ENCODE data around the gene NPIPB2. TPM values are rescaled to one million over a fixed set of nuclear protein-coding genes. Genes with fewer than 3 reads are reported as not detected.

NPIPB2 gene
- total and polyA plus RNA-seq, 10 of the 15 experiments (the other 5 are each of a cell fraction or from before 2014, with no cell fraction given): 1.9 to 29.3 (median 10.8) TPM

- no peak for TF ChIP-seq NFYA (IDR thresholded peaks at IDR 0.05; ENCODE audit: borderline replicate concordance, low read depth, low read length)
- no peak for TF ChIP-seq CBX5 (IDR thresholded peaks at IDR 0.05; ENCODE audit: low read depth)
- no peak for TF ChIP-seq SMAD5 (IDR thresholded peaks at IDR 0.05; ENCODE audit: low read depth)
- no peak for TF ChIP-seq ZBED1 (IDR thresholded peaks at IDR 0.05; ENCODE audit: borderline replicate concordance)
- no peak for TF ChIP-seq BRCA1 (IDR thresholded peaks at IDR 0.05; ENCODE audit: low read depth, low read length)
These were observed 38.4 kb upstream of the NPIPB2 start (continued) for GRCh38 chr16:11980136-11980844.

- no peaks in the 10 kb centered on the region for H4K20me1 ChIP-seq (ENCODE audit: control insufficient read depth, insufficient read depth)
- ATAC-seq (peak; percentile 10), FAIRE-seq (no peak), DNase-seq (ENCODE audit: low read depth, low spot score) (no peak)
- peaks cover 71% of the 10 kb centered on the region for H3K79me2 ChIP-seq (ENCODE audit: control insufficient read depth, insufficient read depth, low read length)
- H3K27ac ChIP-seq (ENCODE audit: control insufficient read depth, insufficient read depth): peak overlapping the region; percentile 88
- ChIA-PET SMC1A (ENCODE audit: uncharacterized antibody, unreplicated experiment) (interaction anchor here (0.7 to 5.9 kb wide), 7 partner anchors 10 to 89 kb away, joined by 3 to 162 read pairs (median 9); partner anchors contain the start of gene TNFRSF17), CTCF (interaction anchor here (1.0 to 5.6 kb wide), 6 partner anchors 13 to 89 kb away, joined by 3 to 73 read pairs (median 7); partner anchors contain the start of gene TNFRSF17), RAD21 (ENCODE audit: unreplicated experiment) (interaction anchor here (1.5 to 5.9 kb wide), 8 partner anchors 8 to 80 kb away, joined by 4 to 162 read pairs (median 7); partner anchors contain the start of gene TNFRSF17), POLR2A (interaction anchor here (1.0 to 6.0 kb wide), 8 partner anchors 12 to 66 kb away, joined by 3 to 171 read pairs (median 6); partner anchors contain the start of genes GSPT1 and TNFRSF17)
- H2AFZ ChIP-seq (ENCODE audit: control insufficient read depth, low read depth, low read length): no peak overlapping the region
- H3K9me3 ChIP-seq (replicated peaks; ENCODE audit: control insufficient read depth, insufficient read depth, low read length): no peaks in the 10 kb centered on the region; the same call in 2 of the 3 replicates
- BruUV-seq (replicated peaks): no TSS peak
- H3K27me3 ChIP-seq (replicated peaks in 1 of 2; ENCODE audit: control insufficient read depth in 2 of 2, insufficient read depth in 2 of 2, low read length in 1 of 2): no peaks in the 10 kb centered on the region
- H3K4me2 ChIP-seq (ENCODE audit: control insufficient read depth, insufficient read depth): peak overlapping the region; percentile 80
- peak overlapping the region; percentile 79 for H3K9ac ChIP-seq (ENCODE audit: control insufficient read depth, insufficient read depth, low read length)
- H3K4me3 ChIP-seq: peak overlapping the region; percentile 96
- 7% methylated on average over 9 of the region's 9 CpGs for WGBS (ENCODE audit: insufficient coverage, insufficient replicate concordance, low lambda C conversion rate, missing lambda C conversion rate)
- H3K36me3 ChIP-seq (ENCODE audit: control insufficient read depth in 2 of 2, insufficient read depth in 2 of 2, low read length in 1 of 2): peaks cover 0 to 2% of the 10 kb centered on the region in 2 experiments; a peak in 2 of 4 replicates
- intact Hi-C loops (cut with micrococcal nuclease; ENCODE audit: unreplicated experiment): no loop called here
- H3K4me1 ChIP-seq (ENCODE audit: control insufficient read depth, insufficient read depth, low read length): peaks cover 14% of the 10 kb centered on the region
- in situ Hi-C loops (cut with MboI): loop anchor here (10.0 kb wide), 1 partner anchor 1014 kb away; no protein-coding TSS in a partner anchor
- TF ChIP-seq NBN (IDR thresholded peaks at IDR 0.05) (0 out of 2 replicates have a peak, but pooled peaks have one; percentile 51), ATF2 (IDR thresholded peaks at IDR 0.05; ENCODE audit: low read length) (peak; percentile 39), MAX (IDR thresholded peaks at IDR 0.05; ENCODE audit: low read depth, low read length) (no peak), MTA3 (IDR thresholded peaks at IDR 0.05; ENCODE audit: borderline replicate concordance, low read length) (no peak), NFIC (IDR thresholded peaks at IDR 0.05; ENCODE audit: low read depth, low read length) (peak; percentile 34), RELB (IDR thresholded peaks at IDR 0.05; ENCODE audit: low read depth) (peak; percentile 42; the same call in 1 of the 2 replicates), CBX5 (IDR thresholded peaks at IDR 0.05; ENCODE audit: low read depth) (0 out of 2 replicates have a peak, but pooled peaks have one; percentile 24), SREBF1 (IDR thresholded peaks at IDR 0.05; ENCODE audit: low read length) (no peak), SPI1 (IDR thresholded peaks at IDR 0.05; ENCODE audit: borderline replicate concordance, insufficient read depth, low read depth, low read length) (peak; percentile 36; the same call in 1 of the 2 replicates), HDGF (IDR thresholded peaks at IDR 0.05) (peak; percentile 52; the same call in 1 of the 2 replicates)
These were observed 37.3 kb upstream of the NPIPB2 start for GRCh38 chr16:11979013-11979672.

All from GM12878 (cell line).